Stimulated activated CD4-positive, alpha-beta T cell treated with anti-CD3 and anti-CD28 coated beads, Interleukin-2, amount 100 ng/mL, for 48 hours (primary cell): ENCODE measurements around the gene ROCK1.
"Not testable (repeated sequence)": the region's sequence is repeated elsewhere in the genome, so short reads cannot be mapped to it uniquely, and the experiment has no call there.

Source experiments
- DNase-seq, 2 donors: peaks; one replicate each; pipeline ENCODE4 v3.0.0-alpha.2; 2020

Gene ROCK1

DNA sequence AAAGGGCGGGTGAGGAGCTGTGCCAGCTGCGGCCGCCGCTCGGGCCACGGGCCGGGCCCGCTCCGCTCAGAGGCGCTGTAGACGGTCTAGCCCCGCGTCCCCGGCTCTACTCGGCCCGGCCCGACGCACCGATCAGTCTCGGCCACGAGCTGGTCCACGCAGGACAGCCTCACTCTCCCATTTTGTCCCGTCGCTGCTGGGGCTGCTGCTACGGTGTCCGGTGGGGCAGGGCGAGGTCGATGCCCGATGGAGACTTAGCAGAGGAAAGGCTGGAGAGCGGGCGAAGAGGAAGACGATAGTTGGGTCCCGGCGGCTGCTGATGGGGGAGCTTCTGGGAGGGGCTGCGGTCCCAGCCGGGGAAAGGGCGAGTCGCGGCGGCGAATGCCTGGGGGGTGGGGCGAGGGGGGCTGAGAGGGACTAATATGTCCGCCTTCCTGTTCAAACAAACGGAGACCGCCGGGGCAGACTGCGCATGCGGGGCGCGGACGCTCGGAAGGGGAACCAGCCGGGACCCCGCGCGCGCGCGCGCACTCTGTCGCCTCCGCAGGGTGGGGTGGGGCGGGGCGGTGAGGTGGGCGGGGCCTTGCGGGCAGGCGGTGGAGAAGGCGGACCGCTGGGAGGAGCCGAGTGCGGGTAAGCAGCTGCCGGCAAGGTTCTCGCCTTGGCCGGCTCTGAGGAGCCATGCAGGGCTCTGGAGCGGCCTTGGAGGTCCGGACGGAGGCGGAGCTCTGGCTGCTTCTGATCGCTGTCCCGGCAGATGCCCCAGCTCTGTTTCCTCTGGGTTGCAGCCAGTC is at the start of gene ROCK1:
Gene ROCK1 (minus strand): TSS at position 468 of the 794 bp plus-strand sequence. CDS start 903 bp downstream, outside the sequence.
- DNase-seq: peak; percentile 96 to 98

- DNase-seq: no peak
Measured at GRCh38 chr18:21155443-21155842, 43.8 kb upstream of the ROCK1 start.

DNA sequence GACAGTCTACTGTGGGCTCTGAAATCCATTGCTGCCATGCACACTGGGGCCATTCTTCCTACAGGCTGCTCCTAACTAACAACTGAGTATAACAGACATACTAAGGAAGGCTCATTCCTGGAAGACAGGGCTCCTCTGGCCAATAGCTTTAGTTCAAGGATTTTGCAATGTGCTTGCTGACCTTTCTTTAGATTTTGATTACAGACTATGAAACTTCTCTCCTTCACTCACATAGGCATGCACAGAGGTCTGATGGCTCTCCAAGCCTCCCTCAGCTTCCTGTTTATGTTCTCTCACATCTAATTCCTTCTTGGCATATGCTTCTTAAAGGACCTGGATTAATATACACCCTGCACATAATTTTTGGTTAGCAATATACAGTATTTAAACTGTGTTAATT is 34.4 kb upstream of the ROCK1 start:
- no peak for DNase-seq

DNA sequence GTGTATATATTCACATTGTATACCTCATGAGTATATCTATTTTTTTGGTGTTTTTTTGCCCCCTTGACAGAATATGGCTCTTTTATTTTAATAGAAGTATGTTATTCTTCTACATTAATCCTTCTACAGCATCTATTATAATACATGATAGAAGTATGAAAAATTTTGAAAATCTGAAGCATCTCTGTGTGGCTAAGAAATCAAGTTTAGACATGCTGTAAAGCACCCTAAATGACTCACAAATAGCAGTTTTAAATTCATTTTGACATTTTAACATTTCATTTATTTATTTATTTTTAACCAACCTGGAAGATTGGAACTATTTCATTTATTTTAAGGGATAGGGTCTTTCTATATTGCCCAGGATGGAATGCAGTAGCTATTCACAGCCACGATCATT is 33.8 kb upstream of the ROCK1 start:
- DNase-seq: no peak

DNA sequence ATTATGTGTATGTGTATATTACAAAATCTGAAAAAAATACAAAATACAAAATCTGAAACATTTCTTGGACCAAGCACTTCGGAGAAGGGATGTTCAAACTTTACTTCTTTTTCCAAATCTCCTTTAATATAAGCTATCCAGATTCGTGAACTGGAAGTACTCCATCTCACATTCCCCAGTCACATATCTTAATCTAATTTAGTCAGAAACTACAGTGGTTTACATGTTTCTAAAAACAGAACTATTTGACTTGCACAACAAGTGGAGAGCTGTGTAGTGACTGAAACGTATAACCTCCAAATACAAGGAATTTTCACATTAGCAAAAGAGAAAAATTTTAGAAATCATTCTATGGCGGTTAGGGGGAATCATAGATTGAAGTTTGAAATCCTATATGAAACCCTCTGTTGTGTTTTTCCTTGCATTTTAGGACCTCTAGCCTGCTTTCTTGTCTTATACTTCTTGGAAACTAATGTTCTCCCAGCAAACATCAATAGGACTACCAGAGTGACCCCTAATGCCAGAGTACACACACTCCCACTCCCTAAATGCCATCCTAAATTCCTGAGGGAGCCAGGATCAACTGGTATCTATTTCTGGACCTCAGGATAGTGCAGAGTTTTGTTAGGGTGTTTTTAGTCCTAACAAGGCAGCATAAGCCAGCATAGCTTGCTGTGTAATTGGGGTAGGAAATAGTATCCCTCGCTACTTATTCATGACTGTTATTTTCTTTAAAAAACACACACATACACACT is 30.2 kb upstream of the ROCK1 start:
- no peak for DNase-seq

- not testable (repeated sequence) for DNase-seq
Measured at GRCh38 chr18:21137719-21138488, 26.3 kb upstream of the ROCK1 start.

GRCh38 chr18:21134895-21135294 is 23.3 kb upstream of the ROCK1 start:
- no peak for DNase-seq

DNA sequence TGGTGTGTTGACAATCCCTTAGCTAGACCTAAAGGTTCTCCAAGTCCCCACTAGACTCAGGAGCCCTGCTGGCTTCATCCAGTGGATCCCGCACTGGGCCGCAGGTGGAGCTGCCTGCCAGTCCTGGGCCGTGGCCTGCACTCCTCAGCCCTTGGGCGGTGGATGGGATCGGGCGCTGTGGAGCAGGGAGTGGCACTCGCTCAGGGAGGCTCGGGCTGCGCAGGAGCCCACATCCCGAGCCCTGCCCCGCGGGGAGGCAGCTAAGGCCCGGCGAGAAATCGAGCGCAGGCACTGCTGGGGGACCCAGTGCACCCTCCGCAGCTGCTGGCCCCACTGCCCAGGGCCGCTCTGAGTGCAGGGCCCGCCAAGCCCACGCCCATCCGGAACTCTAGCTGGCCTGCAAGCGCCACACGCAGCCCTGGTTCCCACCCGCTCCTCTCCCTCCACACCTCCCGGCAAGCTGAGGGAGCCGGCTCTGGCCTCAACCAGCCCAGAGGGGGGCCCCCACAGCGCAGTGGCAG is 20.8 kb upstream of the ROCK1 start:
- no peak for DNase-seq

GRCh38 chr18:21131698-21132227 is 20.1 kb upstream of the ROCK1 start:
- no peak for DNase-seq

DNA sequence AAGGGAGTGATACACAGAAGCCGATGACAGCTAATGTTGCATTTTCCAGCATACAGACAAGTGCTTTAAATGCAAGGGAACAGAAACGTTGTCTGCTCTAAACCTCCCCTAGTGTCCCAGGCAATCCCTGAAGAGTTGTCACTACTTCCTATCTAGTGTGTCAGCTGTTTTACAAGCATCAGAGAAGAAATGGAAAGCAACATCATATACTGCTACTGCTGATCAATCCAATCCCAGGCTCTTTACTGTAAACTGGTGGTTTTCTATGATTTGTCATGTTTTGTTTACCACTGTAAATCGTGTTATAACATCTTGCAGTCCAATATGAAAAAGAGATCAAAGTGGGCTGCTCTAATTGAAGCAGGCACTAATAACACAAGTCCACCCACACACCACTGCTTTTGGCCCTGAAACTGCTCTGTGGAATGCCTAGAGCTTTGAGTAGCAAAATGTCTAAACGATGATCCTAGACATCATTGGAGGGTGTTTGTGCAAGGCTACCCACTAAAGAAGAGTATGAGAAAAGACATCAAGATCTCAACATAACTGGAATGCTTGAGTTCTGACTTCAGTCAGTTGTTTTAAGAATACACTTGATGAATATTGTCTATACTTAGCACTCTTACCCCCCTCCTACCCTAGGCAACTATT is 18.1 kb upstream of the ROCK1 start:
- DNase-seq: no peak

GRCh38 chr18:21123290-21123926 is 11.8 kb upstream of the ROCK1 start:
- no peak for DNase-seq

GRCh38 chr18:21118806-21119205 is 7.2 kb upstream of the ROCK1 start:
- no peak for DNase-seq

DNA sequence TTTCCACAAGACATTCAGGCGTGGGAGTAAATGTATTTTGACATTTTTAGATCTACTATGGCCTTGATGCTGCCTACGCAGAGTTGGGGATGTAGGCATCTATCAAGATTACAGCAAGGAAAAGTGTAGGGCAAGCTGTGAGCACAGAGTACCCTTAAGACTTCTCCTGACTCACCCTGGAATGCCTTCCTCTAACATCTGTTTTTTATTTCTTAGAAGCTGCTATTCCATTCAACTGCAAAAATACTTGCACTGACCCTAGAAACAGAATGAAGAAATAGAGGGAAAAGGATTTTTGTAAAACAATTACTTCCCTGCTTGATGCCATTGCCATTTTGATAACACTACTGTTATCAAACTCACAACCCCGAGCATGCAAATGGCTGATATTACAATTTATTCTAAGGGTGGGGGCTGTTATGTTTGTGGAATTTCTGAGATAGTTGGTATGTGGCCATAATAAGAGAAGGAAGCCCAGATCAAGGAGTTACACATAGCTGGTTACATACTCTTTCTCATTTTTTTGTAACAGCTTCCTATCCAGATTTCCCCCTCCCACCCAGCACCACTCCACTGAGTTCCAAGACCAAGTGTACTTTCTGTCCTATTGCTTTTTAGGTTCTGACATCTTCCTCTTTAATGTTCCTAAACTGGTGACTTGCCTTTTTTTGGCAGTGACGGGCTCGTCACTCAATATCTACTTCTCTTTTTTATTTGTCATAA is 6.0 kb upstream of the ROCK1 start:
- no peak for DNase-seq

- DNase-seq: no peak
Measured at GRCh38 chr18:21115519-21116411, 4.2 kb upstream of the ROCK1 start.

GRCh38 chr18:21112543-21113105 is 1.0 kb upstream of the ROCK1 start:
- no peak for DNase-seq

DNA sequence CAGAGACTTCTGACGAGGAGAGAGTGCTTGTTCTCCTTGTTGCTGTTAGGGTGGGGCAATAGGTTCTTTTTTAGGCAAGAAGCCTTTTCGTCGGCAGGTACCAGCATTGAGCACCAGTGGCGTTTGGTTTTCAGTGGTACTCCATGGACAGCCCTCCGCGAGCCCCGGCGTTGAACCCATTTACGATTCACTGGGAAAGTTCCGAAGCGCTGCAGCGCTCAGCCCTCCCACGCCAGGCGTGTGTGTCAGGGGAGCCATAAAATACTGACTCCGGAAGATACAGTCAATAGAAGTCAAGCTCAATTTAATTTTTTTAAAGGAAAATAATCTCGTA is 494 bp upstream of the ROCK1 start:
- no peak for DNase-seq

GRCh38 chr18:21110713-21111345 is 784 bp downstream of the ROCK1 start:
- DNase-seq: peak; percentile 35 to 53

- no peak for DNase-seq
Measured at GRCh38 chr18:21109936-21110712, 1.5 kb downstream of the ROCK1 start.

DNA sequence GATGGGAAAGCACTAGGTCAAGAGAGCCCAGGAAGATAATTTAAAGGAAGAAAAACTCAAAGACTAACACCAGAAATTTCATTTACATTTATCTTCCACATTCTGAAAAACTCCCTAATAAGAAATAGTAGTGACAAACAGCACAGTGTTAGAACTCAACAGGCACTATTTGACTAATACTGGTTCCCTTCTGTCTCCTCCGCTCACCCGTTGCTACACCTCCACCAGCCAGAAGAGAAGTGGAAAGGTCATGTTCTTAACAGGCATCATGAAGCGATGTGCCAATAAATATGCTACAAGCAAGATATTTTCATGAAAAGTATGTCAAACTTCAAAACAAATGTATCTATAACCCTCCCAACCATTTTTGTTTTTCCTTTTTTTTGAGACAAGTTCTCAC is 5.7 kb downstream of the ROCK1 start:
- DNase-seq: no peak
